ENCODE results near the gene SSX2IP.

The SSX2IP gene

GRCh38 chr1:84690397-84691121 lies at the start of gene SSX2IP:
Gene SSX2IP, minus strand, starts transcription at chr1:84690461. Its CDS starts 19,242 bp downstream, at chr1:84671219.
- no peak for TF ChIP-seq CTCF (IDR thresholded peaks at IDR 0.05)

- TF ChIP-seq CTCF (IDR thresholded peaks at IDR 0.05), result no peak
Observed at GRCh38 chr1:84738237-84738636, 48.0 kb upstream of the SSX2IP start.

- TF ChIP-seq CTCF (IDR thresholded peaks at IDR 0.05), result no peak
Observed at GRCh38 chr1:84737590-84737989, 47.3 kb upstream of the SSX2IP start.

- TF ChIP-seq CTCF (IDR thresholded peaks at IDR 0.05), result no peak
Observed at GRCh38 chr1:84736944-84737343, 46.7 kb upstream of the SSX2IP start.

GRCh38 chr1:84736445-84736844 lies 46.2 kb upstream of the SSX2IP start:
- TF ChIP-seq CTCF (IDR thresholded peaks at IDR 0.05), result no peak

- no peak for TF ChIP-seq CTCF (IDR thresholded peaks at IDR 0.05)
Observed at GRCh38 chr1:84735483-84735882, 45.2 kb upstream of the SSX2IP start.

GRCh38 chr1:84732520-84732919 lies 42.3 kb upstream of the SSX2IP start:
- no peak for TF ChIP-seq CTCF (IDR thresholded peaks at IDR 0.05)

- no peak for TF ChIP-seq CTCF (IDR thresholded peaks at IDR 0.05)
Observed at GRCh38 chr1:84731519-84731918, 41.3 kb upstream of the SSX2IP start.
